Endothelial cell of coronary artery (primary cell): ENCODE measurements around the gene KRTAP15-1. TPM values are rescaled to one million over a fixed set of nuclear protein-coding genes. Genes with fewer than 3 reads are reported as not detected.

ENCODE experiments used
- total RNA-seq: library from RNA; depleted of rRNA; stranded (reverse); fragments of >200 nt; gene quantifications from 2 replicates; pipeline ENCODE4 v1.2.3, GENCODE V29; 2014

Gene KRTAP15-1
- total RNA-seq: not detected in 2 replicates

DNA sequence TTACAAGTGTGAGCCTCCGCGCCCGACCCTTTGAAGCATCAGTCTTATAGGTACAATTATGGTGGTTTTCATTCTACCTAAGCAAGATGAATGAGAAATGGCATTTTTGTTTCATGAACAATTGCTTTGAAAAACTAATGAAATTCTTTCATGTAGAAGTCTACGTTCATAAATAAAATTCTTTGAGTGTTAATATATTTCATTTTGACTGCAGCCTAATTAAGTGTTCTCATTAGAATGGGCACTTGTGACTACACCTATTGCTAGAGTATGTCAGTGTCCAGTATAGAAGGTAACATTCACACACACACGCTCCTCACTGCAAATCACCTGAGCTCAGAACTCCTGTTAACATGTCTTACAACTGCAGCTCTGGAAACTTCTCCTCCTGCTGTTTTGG, at the start of gene KRTAP15-1:
KRTAP15-1 (plus strand) TSS at position 301 of the 400 bp plus-strand sequence; CDS start at position 354, 53 bp downstream.

GRCh38 chr21:30395731-30396130, 44.3 kb upstream of the KRTAP15-1 start, which contains the start of gene KRTAP13-1:
TSS of gene KRTAP13-1 (plus strand) at chr21:30396031. CDS start at chr21:30396087, 56 bp downstream.

GRCh38 chr21:30425826-30426225, 14.2 kb upstream of the KRTAP15-1 start, which contains the start of gene KRTAP13-3:
TSS of gene KRTAP13-3 (minus strand) at chr21:30425926. CDS start at chr21:30425912, 14 bp downstream.

GRCh38 chr21:30430170-30430655, 9.9 kb upstream of the KRTAP15-1 start, which contains the start of gene KRTAP13-4:
TSS of gene KRTAP13-4 (plus strand) at chr21:30430220. CDS start at chr21:30430276, 56 bp downstream.

GRCh38 chr21:30480145-30480544, 40.1 kb downstream of the KRTAP15-1 start, which contains the start of gene KRTAP19-1:
TSS of gene KRTAP19-1 (minus strand) at chr21:30480367. CDS start at chr21:30480317, 50 bp downstream.

DNA sequence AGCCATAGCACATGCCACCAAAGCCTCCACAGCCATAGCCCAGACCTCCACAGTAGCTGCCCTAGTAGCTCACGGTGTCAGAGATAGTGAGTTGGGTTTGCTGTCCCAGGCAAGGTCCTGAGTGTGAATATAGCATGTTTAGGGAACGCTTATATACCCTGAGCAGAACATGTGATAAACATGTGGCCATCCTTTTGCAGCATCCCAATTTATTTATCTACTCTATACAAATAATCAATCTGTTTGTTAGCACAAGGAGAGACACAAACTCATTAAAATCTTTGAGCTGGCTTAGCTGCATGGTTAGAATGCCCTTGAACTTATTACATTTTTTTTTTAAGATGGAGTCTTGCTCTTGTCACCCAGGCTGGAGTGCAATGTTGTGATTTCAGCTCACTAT, 47.3 kb downstream of the KRTAP15-1 start, which contains the start of gene KRTAP19-2:
KRTAP19-2 (minus strand) TSS at position 101 of the 400 bp plus-strand sequence; CDS start at position 13, 88 bp downstream.

Other genes starting within 250 kb of the KRTAP15-1 start
- not detected in 2 replicates for gene CLDN8, start 224.2 kb upstream of the KRTAP15-1 start, total RNA-seq
- gene KRTAP24-1, start 157.3 kb upstream of the KRTAP15-1 start, total RNA-seq: not detected in 2 replicates
- not detected in 2 replicates for gene KRTAP25-1, start 150.8 kb upstream of the KRTAP15-1 start, total RNA-seq
- not detected in 2 replicates for gene KRTAP26-1, start 120.0 kb upstream of the KRTAP15-1 start, total RNA-seq
- not detected in 2 replicates for gene KRTAP27-1, start 102.6 kb upstream of the KRTAP15-1 start, total RNA-seq
- gene KRTAP23-1, start 91.7 kb upstream of the KRTAP15-1 start, total RNA-seq: not detected in 2 replicates
- not detected in 2 replicates for gene KRTAP13-2, start 68.0 kb upstream of the KRTAP15-1 start, total RNA-seq
- gene KRTAP13-1, start 44.2 kb upstream of the KRTAP15-1 start, total RNA-seq: not detected in 2 replicates
- not detected in 2 replicates for gene KRTAP13-3, start 14.3 kb upstream of the KRTAP15-1 start, total RNA-seq
- gene KRTAP13-4, start 10.1 kb upstream of the KRTAP15-1 start, total RNA-seq: not detected in 2 replicates
- gene KRTAP19-1, start 40.1 kb downstream of the KRTAP15-1 start, total RNA-seq: not detected in 2 replicates
- gene KRTAP19-2, start 47.2 kb downstream of the KRTAP15-1 start, total RNA-seq: not detected in 2 replicates
- not detected in 2 replicates for gene KRTAP19-3, start 51.7 kb downstream of the KRTAP15-1 start, total RNA-seq
- not detected in 2 replicates for gene KRTAP19-4, start 56.9 kb downstream of the KRTAP15-1 start, total RNA-seq
- gene KRTAP19-5, start 61.9 kb downstream of the KRTAP15-1 start, total RNA-seq: not detected in 2 replicates
- not detected in 2 replicates for gene KRTAP19-6, start 101.6 kb downstream of the KRTAP15-1 start, total RNA-seq
- gene KRTAP19-7, start 121.0 kb downstream of the KRTAP15-1 start, total RNA-seq: not detected in 2 replicates
- gene KRTAP22-2, start 150.1 kb downstream of the KRTAP15-1 start, total RNA-seq: not detected in 2 replicates
- not detected in 2 replicates for gene KRTAP6-3, start 152.2 kb downstream of the KRTAP15-1 start, total RNA-seq
- gene KRTAP6-2, start 158.6 kb downstream of the KRTAP15-1 start, total RNA-seq: not detected in 2 replicates
- not detected in 2 replicates for gene KRTAP22-1, start 160.8 kb downstream of the KRTAP15-1 start, total RNA-seq
- not detected in 2 replicates for gene KRTAP6-1, start 173.7 kb downstream of the KRTAP15-1 start, total RNA-seq
- gene KRTAP20-1, start 176.2 kb downstream of the KRTAP15-1 start, total RNA-seq: not detected in 2 replicates
- not detected in 2 replicates for gene KRTAP20-4, start 180.4 kb downstream of the KRTAP15-1 start, total RNA-seq
- not detected in 2 replicates for gene KRTAP20-2, start 194.9 kb downstream of the KRTAP15-1 start, total RNA-seq
- gene KRTAP20-3, start 202.6 kb downstream of the KRTAP15-1 start, total RNA-seq: not detected in 2 replicates